ENCODE results near the gene CAVIN3. TPM values are rescaled to one million over a fixed set of nuclear protein-coding genes. Genes with fewer than 3 reads are reported as not detected.
A peak's percentile ranks its signal among the peaks of the same experiment; 100 is the strongest.

Gene CAVIN3
- total RNA-seq, 2 donors from 2014 or later = 0.78 TPM; not detected in 1

DNA sequence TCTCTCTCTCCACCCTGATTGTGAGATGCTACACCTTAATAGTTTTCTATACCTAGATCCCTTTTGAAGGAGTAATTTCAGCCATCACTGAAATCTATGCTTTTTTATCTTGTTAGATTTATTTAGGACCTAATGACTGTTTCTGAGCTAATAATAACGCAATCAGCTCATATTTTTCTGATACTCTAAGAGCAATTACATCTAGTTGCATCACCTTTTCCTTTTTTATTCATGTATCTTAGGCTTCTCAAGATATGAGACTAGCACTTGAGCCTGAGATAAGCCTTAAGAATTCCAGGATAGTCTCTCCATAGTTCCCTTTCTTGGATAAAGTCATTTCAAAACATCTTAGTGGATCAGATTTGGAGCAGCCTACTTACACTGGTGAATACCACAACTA lies 25.1 kb upstream of the CAVIN3 start:
- no peak for DNase-seq (ENCODE audit: low spot score)
- Mint-ChIP-seq H3K27ac (no peak overlapping the region), H3K4me3 (no peak overlapping the region)

GRCh38 chr11:6336293-6336692 lies 16.0 kb upstream of the CAVIN3 start:
- Mint-ChIP-seq H3K27ac (no peak overlapping the region), H3K9me3 (no peaks in the 10 kb centered on the region)

More for the DNA sequence above, 25.1 kb upstream of the CAVIN3 start:
- H3K27me3 Mint-ChIP-seq = peaks cover 8 to 20% of the 10 kb centered on the region in 2 donors
- ATAC-seq = no peak
- no peaks in the 10 kb centered on the region for H3K4me1 Mint-ChIP-seq (ENCODE audit: low read depth in 2 of 2)
- no peaks in the 10 kb centered on the region for H3K9me3 Mint-ChIP-seq
- H3K36me3 Mint-ChIP-seq = no peaks in the 10 kb centered on the region

GRCh38 chr11:6334806-6335205 lies 14.5 kb upstream of the CAVIN3 start:
- Mint-ChIP-seq H3K27ac (no peak overlapping the region), H3K9me3 (no peaks in the 10 kb centered on the region), H3K4me3 (no peak overlapping the region), H3K27me3 (peaks cover 25 to 35% of the 10 kb centered on the region in 2 donors), H3K4me1 (ENCODE audit: low read depth in 2 of 2) (no peaks in the 10 kb centered on the region), H3K36me3 (no peaks in the 10 kb centered on the region)
- ATAC-seq (no peak), DNase-seq (ENCODE audit: low spot score) (no peak)

More at GRCh38 chr11:6336293-6336692, 16.0 kb upstream of the CAVIN3 start:
- Mint-ChIP-seq H3K36me3 (no peaks in the 10 kb centered on the region), H3K4me1 (ENCODE audit: low read depth in 2 of 2) (no peaks in the 10 kb centered on the region), H3K27me3 (peaks cover 25 to 31% of the 10 kb centered on the region in 2 donors), H3K4me3 (no peak overlapping the region)
- ATAC-seq (no peak), DNase-seq (ENCODE audit: low spot score) (no peak)

DNA sequence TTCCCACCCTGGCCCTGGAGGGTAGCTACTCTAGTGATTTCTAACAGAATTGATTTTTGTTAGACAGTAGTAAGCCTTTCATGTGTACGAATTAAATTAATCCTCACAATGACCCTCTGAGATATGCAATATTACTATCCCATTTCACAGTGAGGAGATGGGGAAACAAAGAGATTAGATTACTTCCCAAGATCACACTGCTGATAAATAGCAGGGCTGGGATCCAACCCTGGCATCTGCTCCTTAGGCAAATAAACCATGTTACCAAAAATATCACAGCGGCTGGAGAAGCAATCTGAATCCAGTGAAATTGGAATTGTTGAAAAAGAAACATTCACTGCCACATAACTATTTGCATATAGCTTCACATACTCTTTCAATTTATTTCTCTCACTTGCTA lies 12.8 kb upstream of the CAVIN3 start:
- Mint-ChIP-seq H3K4me3 (no peak overlapping the region), H3K4me1 (ENCODE audit: low read depth in 2 of 2) (no peaks in the 10 kb centered on the region), H3K27ac (no peak overlapping the region), H3K36me3 (no peaks in the 10 kb centered on the region), H3K9me3 (no peaks in the 10 kb centered on the region), H3K27me3 (peaks cover 23 to 36% of the 10 kb centered on the region in 2 donors)
- ATAC-seq = no peak
- no peak for DNase-seq (ENCODE audit: low spot score)

GRCh38 chr11:6332066-6332465 lies 11.8 kb upstream of the CAVIN3 start:
- DNase-seq (ENCODE audit: low spot score) (no peak), ATAC-seq (no peak)
- Mint-ChIP-seq H3K9me3 (no peaks in the 10 kb centered on the region), H3K27me3 (peaks cover 32 to 47% of the 10 kb centered on the region in 2 donors), H3K27ac (no peak overlapping the region), H3K36me3 (no peaks in the 10 kb centered on the region), H3K4me3 (no peak overlapping the region), H3K4me1 (ENCODE audit: low read depth in 2 of 2) (no peaks in the 10 kb centered on the region)

GRCh38 chr11:6328321-6328720 lies 8.0 kb upstream of the CAVIN3 start:
- Mint-ChIP-seq H3K4me3 (no peak overlapping the region), H3K9me3 (no peaks in the 10 kb centered on the region), H3K36me3 (no peaks in the 10 kb centered on the region), H3K4me1 (ENCODE audit: low read depth in 2 of 2) (no peaks in the 10 kb centered on the region), H3K27me3 (peaks cover 35 to 46% of the 10 kb centered on the region in 2 donors), H3K27ac (no peak overlapping the region)
- no peak for DNase-seq (ENCODE audit: low spot score)
- no peak for ATAC-seq

- Mint-ChIP-seq H3K4me3 (no peak overlapping the region), H3K27ac (no peak overlapping the region), H3K27me3 (peaks cover 31 to 47% of the 10 kb centered on the region in 2 donors), H3K4me1 (ENCODE audit: low read depth in 2 of 2) (no peaks in the 10 kb centered on the region), H3K36me3 (no peaks in the 10 kb centered on the region), H3K9me3 (no peaks in the 10 kb centered on the region)
- DNase-seq (ENCODE audit: low spot score) = no peak
- ATAC-seq = no peak
These were observed 7.5 kb upstream of the CAVIN3 start for GRCh38 chr11:6327806-6328205.

- ATAC-seq (no peak), DNase-seq (ENCODE audit: low spot score) (no peak)
- Mint-ChIP-seq H3K36me3 (no peaks in the 10 kb centered on the region), H3K9me3 (no peaks in the 10 kb centered on the region), H3K4me1 (ENCODE audit: low read depth in 2 of 2) (peaks cover under 1 to 6% of the 10 kb centered on the region in 2 donors), H3K27me3 (peaks cover 35 to 51% of the 10 kb centered on the region in 2 donors), H3K27ac (no peak overlapping the region), H3K4me3 (no peak overlapping the region)
These were observed 6.7 kb upstream of the CAVIN3 start for GRCh38 chr11:6326985-6327384.

DNA sequence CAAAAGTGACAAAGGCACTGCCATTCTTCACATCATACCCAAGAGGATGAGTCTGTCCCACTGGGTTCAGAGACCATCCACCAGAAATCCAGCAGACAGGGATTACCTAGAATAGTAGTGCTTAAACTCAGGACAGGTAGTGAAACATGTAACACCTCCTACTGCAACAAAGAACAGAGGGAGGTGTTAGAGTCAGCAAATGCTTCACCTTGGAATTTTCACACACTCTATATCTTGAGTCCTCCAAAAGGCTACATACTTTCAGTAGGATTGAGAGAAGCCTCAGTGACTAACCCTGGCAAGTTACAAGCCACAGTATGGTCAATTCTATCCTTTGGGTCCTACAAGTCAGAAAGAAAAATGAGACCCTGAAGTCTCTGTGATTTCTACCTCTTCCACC lies 6.0 kb upstream of the CAVIN3 start:
- Mint-ChIP-seq H3K27me3 (peaks cover 40 to 56% of the 10 kb centered on the region in 2 donors), H3K36me3 (no peaks in the 10 kb centered on the region), H3K9me3 (no peaks in the 10 kb centered on the region), H3K27ac (no peak overlapping the region), H3K4me3 (no peak overlapping the region), H3K4me1 (ENCODE audit: low read depth in 2 of 2) (peaks cover 4 to 9% of the 10 kb centered on the region in 2 donors)
- ATAC-seq (no peak), DNase-seq (ENCODE audit: low spot score) (no peak)

- Mint-ChIP-seq H3K4me1 (ENCODE audit: low read depth in 2 of 2) (peaks cover 4 to 13% of the 10 kb centered on the region in 2 donors), H3K36me3 (no peaks in the 10 kb centered on the region), H3K27ac (no peak overlapping the region), H3K27me3 (peaks cover 48 to 55% of the 10 kb centered on the region in 2 donors), H3K4me3 (no peak overlapping the region), H3K9me3 (no peaks in the 10 kb centered on the region)
- DNase-seq (ENCODE audit: low spot score) = no peak
- no peak for ATAC-seq
These were observed 3.1 kb upstream of the CAVIN3 start for GRCh38 chr11:6323291-6323905.

- Mint-ChIP-seq H3K27ac (no peak overlapping the region), H3K36me3 (no peaks in the 10 kb centered on the region), H3K4me3 (no peak overlapping the region), H3K4me1 (ENCODE audit: low read depth in 2 of 2) (peaks cover 4 to 13% of the 10 kb centered on the region in 2 donors), H3K27me3 (peaks cover 47 to 56% of the 10 kb centered on the region in 2 donors), H3K9me3 (no peaks in the 10 kb centered on the region)
- DNase-seq (ENCODE audit: low spot score) (no peak), ATAC-seq (no peak)
These were observed 1.7 kb upstream of the CAVIN3 start for GRCh38 chr11:6321961-6322362.

DNA sequence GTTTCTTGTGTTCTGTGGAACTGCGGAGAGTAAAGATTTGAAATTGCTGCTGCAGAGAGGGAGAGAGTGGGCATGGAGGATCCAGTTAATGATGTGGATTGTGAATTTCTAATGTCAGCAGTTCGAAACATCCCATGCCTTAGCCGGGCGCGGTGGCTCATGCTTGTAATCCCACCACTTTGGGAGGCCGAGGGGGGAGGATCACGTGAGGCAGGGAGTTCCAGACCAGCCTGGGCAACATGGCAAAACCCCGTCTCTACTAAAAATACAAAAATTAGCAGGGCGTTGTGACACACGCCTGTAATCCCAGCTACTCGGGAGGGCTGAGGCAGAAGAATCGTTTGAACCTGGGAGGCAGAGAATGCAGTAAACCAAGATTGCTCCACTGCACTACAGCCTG lies 1.1 kb upstream of the CAVIN3 start:
- Mint-ChIP-seq H3K4me3 (no peak overlapping the region), H3K36me3 (no peaks in the 10 kb centered on the region), H3K27me3 (peaks cover 44 to 56% of the 10 kb centered on the region in 2 donors), H3K9me3 (no peaks in the 10 kb centered on the region), H3K4me1 (ENCODE audit: low read depth in 2 of 2) (peaks cover 4 to 13% of the 10 kb centered on the region in 2 donors), H3K27ac (peak overlapping the region in 1 of 2 donors; percentile 6)
- DNase-seq (ENCODE audit: low spot score) (no peak), ATAC-seq (no peak)

GRCh38 chr11:6319704-6320410 lies 444 bp downstream of the CAVIN3 start:
- no peak for DNase-seq (ENCODE audit: low spot score)

GRCh38 chr11:6319001-6319703 lies 1.1 kb downstream of the CAVIN3 start:
- ATAC-seq (no peak), DNase-seq (ENCODE audit: low spot score) (no peak)
- H3K27me3 Mint-ChIP-seq = peaks cover 46 to 59% of the 10 kb centered on the region in 2 donors
- H3K4me1 Mint-ChIP-seq (ENCODE audit: low read depth in 2 of 2) = peaks cover 4 to 13% of the 10 kb centered on the region in 2 donors
- no peaks in the 10 kb centered on the region for H3K9me3 Mint-ChIP-seq
- no peak overlapping the region for H3K4me3 Mint-ChIP-seq
- H3K27ac Mint-ChIP-seq = no peak overlapping the region
- H3K36me3 Mint-ChIP-seq = no peaks in the 10 kb centered on the region

More at GRCh38 chr11:6319704-6320410, 444 bp downstream of the CAVIN3 start:
- peak; percentile 11 to 22 for ATAC-seq
- no peak overlapping the region for H3K27ac Mint-ChIP-seq
- no peaks in the 10 kb centered on the region for H3K36me3 Mint-ChIP-seq
- no peak overlapping the region for H3K4me3 Mint-ChIP-seq
- peaks cover 46 to 59% of the 10 kb centered on the region in 2 donors for H3K27me3 Mint-ChIP-seq
- H3K4me1 Mint-ChIP-seq (ENCODE audit: low read depth in 2 of 2) = peaks cover 4 to 13% of the 10 kb centered on the region in 2 donors
- no peaks in the 10 kb centered on the region for H3K9me3 Mint-ChIP-seq
